GM18498 (cell line): Measurements from ENCODE around the gene HCRTR1.

Experiments used
- ATAC-seq: cut with Tn5 transposase; IDR thresholded peaks from one replicate; pipeline ENCODE4 v1.9.1; 2021; ENCODE audit warnings: mild to moderate bottlenecking, moderate library complexity; ENCODE audit not compliant: unreplicated experiment

The HCRTR1 gene

GRCh38 chr1:31617218-31617915 lies at the start of gene HCRTR1:
Gene HCRTR1 (plus strand): TSS chr1:31617689. CDS start chr1:31619193, 1,504 bp downstream.
- ATAC-seq = no peak

GRCh38 chr1:31567956-31568570 lies 49.4 kb upstream of the HCRTR1 start:
- no peak for ATAC-seq

DNA sequence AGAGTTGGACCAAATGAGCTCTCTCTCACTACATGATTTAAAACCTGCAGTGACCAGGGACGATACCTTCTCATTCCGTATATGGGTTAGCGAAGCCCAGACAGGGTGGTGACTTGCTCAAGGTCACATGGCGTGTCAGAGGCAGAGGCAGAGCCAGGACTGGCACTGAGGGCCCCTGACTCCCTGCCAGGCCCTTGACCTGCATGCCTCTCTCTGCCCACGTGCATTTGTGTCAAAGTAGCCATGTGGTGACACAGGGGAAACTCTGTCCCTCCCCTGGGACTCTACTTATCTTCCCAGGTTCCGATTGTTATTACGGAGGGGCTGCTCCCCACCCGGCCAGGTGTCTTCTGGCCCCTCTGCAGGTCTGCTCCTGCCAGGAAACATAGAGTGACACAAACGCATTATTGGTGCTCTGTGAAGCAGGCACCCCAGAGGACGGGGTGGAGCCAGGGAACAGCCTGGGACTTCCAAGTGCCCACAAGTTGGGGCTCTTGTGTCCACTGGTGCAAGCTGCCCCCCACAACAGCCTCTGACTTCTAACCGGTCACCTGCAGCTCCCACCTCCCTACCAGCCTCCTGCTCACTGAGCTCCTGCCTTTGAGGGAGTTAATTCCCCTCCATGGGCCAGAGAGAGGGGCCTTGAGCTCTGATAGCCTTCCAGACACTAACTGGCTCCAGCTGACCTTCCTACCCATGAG lies 48.4 kb upstream of the HCRTR1 start:
- ATAC-seq = no peak

GRCh38 chr1:31569596-31570173 lies 47.8 kb upstream of the HCRTR1 start:
- ATAC-seq = no peak

GRCh38 chr1:31570228-31570627 lies 47.3 kb upstream of the HCRTR1 start:
- no peak for ATAC-seq

GRCh38 chr1:31570906-31571305 lies 46.6 kb upstream of the HCRTR1 start:
- no peak for ATAC-seq

DNA sequence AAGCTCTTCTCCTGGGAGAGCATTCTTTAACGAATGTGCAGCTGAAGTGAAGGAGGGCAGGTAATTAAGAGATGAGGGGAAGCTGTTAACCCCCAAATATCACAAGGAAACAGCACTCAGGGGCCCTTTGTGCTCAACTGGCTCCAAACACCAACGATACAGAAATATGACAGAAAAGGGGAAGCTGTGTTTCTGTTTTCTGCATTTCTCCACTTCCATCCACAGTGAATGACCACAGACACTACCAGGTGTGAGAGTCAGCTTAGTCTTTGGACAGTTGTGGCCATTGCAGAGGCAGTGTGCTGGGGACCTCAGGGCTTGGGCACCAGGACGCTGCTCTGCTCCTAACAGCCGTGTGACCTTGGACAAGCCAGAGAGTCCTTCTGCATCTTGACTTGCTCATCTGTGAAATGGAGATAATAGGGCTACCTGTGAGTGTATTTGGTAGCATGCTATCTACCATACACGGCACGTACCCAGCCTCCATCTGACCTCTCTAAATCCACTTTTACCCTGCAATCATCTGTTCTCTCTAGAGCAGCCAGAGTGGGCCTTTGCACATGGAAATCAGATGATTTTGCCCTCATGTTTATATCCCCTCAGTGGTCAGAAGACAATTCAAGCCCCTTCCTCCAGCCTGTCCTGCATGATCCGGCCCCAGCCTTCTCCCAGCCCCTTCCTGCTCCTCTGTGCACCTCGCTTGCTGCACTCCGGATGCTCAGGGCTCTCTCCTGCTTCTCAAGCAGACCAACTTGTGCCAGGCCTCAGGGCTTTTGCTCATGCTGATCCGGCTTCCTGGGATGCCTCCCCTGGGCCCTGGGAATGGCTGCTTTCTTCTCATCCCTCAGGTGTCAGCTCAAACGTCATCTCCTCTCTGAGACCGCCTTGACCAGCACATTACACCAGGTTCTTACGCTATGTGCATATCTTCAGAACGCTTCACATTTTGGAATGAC lies 45.9 kb upstream of the HCRTR1 start:
- ATAC-seq = no peak

DNA sequence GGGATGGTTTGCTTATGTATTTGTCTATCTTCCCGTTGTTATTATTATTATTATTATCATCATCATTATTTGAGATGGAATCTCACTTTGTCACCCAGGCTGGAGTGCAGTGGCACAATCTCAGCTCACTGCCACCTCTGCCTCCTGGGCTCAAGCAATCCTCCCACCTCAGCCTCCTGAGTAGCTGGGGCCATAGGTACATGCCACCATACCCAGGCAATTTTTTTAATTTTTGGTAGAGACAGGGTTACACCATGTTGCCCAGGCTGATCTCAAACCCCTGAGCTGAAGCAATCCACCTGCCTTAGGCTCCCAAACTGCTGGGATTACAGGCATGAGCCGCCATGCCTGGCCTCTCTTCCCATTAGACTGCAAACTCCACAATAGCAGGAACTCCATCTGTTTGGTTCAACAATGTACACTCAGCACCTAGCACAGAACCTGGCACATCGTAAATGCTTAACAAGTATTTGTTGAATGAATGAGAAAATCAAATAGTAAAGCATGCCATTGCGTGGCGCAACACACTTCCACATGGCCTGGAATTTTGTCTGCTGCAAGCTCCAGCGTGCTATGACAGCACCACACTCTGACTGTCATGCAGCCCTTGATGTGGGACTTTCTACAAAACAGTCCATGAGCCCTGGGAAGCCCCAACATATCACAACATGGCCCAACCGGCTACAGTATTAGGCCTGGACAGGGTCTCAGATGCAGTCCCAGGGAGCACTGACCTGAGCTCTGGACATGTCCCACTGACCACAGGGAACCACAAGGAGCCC lies 45.0 kb upstream of the HCRTR1 start:
- ATAC-seq = no peak

- no peak for ATAC-seq
These were observed 44.2 kb upstream of the HCRTR1 start for GRCh38 chr1:31573261-31573660.

DNA sequence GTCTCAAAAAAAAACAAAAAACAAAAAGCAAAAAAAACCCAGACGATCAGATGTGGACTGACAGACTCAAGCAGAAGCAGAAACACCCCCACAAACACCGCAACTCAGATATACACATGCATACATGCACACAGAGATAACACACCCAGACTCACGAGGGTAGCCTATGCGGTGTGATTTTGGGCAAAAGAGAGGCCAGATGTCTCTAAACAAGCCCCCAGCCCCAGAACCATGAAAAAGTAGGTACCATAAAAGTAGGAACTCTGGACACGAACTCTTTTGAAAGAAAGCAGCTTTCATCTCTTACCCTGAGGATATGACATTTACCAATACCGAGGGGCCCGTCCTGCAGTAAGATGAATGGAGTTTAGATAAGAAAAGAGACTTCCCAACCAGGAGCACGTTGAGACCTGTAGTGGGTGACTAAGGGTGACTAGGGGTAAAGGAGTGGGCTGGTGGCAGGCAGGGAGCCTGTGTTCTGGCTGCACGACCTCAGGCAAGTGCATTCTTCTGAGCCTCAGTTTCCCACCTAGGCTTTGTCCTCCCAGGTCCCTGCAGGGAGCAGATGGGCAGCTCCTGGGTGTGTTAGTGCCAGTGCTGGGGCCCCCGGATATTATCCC lies 42.6 kb upstream of the HCRTR1 start:
- ATAC-seq = no peak

GRCh38 chr1:31575369-31576140 lies 41.9 kb upstream of the HCRTR1 start:
- no peak for ATAC-seq

DNA sequence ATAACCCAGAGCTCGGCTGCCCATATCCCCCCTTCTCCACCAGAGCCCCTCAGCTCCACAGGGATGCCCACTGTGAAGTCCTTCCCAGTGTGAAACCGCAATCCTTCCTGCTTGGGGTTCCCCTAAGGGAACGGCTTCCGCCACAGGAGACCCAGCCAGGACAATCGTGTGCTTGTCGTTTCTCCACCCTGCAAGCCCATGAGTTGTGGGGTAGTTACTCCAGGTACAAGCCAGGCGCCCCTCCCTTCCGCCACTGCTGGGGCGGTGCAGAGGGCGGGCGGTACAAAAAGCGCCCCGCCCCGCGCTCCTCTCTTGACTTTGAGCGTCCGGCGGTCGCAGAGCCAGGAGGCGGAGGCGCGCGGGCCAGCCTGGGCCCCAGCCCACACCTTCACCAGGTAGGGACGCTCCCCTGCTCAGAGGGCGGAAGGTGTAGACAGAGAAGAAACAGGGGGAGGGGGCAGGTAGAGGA lies 41.3 kb upstream of the HCRTR1 start, which contains the start of gene TINAGL1:
Gene TINAGL1, plus strand, starts transcription at position 315 of the 469 bp plus-strand sequence. CDS start 634 bp downstream, outside the sequence.
- ATAC-seq = no peak

DNA sequence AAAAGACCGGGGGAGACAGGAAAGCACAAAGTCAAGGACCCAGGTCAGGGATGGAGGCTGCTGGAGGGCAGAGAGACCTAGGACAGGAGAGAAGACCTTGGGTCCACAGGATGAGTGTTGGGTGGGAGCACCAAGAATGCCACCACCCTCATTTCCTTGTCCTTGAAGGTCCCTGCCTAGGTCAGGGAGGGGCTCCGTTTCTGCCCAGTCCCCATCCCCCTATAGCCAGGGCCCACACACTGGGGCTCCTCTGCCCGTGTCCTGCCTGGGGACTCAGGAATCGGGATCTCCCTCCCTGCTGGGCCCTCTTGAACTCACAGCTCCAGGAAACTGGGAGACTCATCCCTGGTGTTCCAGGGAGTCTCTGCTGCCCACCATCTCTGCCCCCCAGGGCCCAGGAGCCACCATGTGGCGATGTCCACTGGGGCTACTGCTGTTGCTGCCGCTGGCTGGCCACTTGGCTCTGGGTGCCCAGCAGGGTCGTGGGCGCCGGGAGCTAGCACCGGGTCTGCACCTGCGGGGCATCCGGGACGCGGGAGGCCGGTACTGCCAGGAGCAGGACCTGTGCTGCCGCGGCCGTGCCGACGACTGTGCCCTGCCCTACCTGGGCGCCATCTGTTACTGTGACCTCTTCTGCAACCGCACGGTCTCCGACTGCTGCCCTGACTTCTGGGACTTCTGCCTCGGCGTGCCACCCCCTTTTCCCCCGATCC lies 40.6 kb upstream of the HCRTR1 start:
- ATAC-seq = no peak

DNA sequence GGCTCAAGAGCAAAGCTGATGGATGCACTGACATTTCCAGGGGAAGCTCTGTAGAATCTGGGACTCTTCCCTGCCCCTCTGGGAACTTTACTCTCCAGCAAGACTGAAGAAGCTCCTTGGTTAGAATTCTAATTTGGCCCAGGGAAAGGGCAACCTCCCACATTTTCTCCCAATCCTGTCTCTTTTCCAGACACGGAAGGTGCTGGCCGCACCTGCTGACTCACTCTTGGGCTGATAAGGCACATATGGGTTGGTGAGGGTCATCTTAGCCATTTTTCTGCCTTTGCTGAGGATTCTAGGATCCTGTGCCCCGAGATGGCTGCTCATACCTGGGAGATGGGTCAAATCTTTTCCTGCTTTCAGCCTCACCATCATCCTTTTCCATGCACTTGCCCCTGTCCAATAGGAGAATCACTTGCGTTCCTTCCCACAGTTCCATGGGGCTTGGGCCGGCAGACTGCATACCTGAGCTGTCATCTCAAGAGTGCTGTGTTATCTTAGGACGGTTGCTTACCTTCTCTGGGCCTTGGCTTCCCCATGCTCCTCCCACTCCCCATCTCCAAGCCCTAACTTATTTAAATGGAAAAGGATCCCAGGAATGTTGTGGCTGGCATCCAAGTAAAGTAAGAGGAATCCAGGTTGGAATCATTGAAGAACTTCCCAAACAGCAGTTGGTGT lies 39.8 kb upstream of the HCRTR1 start:
- ATAC-seq = no peak

DNA sequence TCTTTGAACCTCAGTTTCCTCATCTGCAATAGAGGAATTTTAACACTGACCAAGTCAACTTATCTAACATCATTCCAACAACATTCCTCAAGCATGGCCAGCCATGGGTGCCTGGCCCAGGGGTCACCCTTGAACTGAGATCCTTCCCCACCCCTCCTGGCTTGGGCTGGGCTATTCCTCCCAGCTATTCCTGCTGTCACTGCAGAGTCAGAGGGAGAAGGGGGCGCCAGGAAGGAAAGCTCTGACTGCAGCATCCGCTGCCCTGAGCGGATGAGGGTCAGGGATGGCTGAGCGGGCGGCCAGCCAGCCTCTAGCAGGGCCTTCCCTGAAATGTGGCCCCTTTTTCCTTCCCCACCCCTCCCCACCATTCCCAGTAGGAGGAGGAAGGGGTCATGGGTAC lies 38.1 kb upstream of the HCRTR1 start:
- no peak for ATAC-seq

DNA sequence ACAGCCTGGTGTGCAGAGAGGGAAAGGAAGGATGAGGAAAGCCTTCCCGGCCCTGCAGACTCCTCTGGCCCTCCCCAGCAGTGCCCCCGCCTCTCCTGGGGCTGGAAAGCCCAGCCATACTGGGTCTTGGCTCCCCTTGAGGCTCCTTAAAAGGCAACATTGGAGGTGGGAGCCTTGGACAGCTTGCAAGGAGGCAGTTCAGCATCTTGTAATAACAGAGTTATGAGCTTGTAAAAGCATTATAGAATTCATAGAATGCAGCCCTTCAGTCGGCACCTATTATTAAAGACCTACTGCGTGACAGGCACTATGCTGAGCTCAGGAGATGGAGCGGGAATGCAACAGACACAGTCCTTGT lies 37.0 kb upstream of the HCRTR1 start:
- ATAC-seq = no peak

DNA sequence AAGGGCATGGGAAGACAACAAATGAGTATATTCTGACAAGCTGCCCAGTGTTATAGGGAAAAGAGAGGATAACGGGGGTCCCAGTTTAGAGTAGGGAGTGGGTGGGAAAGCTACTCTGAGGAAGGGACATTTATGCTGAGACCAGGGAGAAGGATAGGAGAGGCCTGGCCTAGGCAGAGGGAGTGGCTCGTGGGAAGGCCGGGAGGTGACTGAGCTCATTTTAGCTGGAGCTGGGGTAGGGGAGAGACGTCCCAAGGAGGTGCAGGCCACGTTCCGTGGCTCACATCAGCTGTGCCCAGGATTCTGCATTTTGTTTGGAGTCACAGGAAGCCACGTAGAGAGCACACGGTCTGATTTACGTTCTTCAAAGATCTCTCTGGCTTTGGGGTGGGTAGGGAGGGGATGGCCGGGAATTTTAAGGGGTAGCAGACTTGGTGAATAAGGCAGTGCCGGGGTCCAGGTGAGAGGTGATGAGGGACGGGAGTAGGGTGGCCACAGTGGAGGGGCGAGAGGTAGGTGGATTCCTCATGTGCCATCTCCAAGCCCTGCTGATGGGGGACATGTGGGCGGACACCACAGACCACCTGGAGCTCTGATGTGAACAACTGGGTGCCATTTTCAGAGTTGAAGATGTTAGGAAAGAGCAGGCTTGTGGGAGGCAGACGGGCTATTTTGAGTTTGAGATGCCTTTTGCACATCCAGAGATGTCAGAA lies 36.4 kb upstream of the HCRTR1 start:
- no peak for ATAC-seq
